CD4-positive, alpha-beta T cell treated with Interleukin-4 for 1 hour (primary cell): Measurements from ENCODE around the gene SLCO6A1.
"Not testable (repeated sequence)": the region's sequence is repeated elsewhere in the genome, so short reads cannot be mapped to it uniquely, and the experiment has no call there.

Experiments used
- DNase-seq, 2 donors: peaks; one replicate each; pipeline ENCODE4 v3.0.0-alpha.2; 2020 to 2022

Gene SLCO6A1

GRCh38 chr5:102498271-102499034 lies at the start of gene SLCO6A1:
SLCO6A1 (minus strand) TSS chr5:102499001; CDS start chr5:102498844, 157 bp downstream.
- DNase-seq, result no peak

- no peak for DNase-seq
Measured at GRCh38 chr5:102547141-102548035, 48.6 kb upstream of the SLCO6A1 start.

GRCh38 chr5:102545175-102545574 lies 46.4 kb upstream of the SLCO6A1 start:
- no peak for DNase-seq

- no peak for DNase-seq
Measured at GRCh38 chr5:102542057-102542456, 43.3 kb upstream of the SLCO6A1 start.

GRCh38 chr5:102539996-102540728 lies 41.4 kb upstream of the SLCO6A1 start:
- no peak for DNase-seq

GRCh38 chr5:102539562-102539961 lies 40.8 kb upstream of the SLCO6A1 start:
- no peak for DNase-seq

- no peak for DNase-seq
Measured at GRCh38 chr5:102537011-102537410, 38.2 kb upstream of the SLCO6A1 start.

GRCh38 chr5:102536323-102536928 lies 37.6 kb upstream of the SLCO6A1 start:
- peak in 1 of 2 donors; percentile 9 for DNase-seq

- DNase-seq, result no peak
Measured at GRCh38 chr5:102532123-102532522, 33.3 kb upstream of the SLCO6A1 start.

GRCh38 chr5:102531506-102531905 lies 32.7 kb upstream of the SLCO6A1 start:
- peak in 1 of 2 donors; percentile 8 for DNase-seq

GRCh38 chr5:102529447-102529846 lies 30.6 kb upstream of the SLCO6A1 start:
- no peak for DNase-seq

- DNase-seq, result no peak
Measured at GRCh38 chr5:102529031-102529430, 30.2 kb upstream of the SLCO6A1 start.

GRCh38 chr5:102528600-102528999 lies 29.8 kb upstream of the SLCO6A1 start:
- no peak for DNase-seq

GRCh38 chr5:102527547-102527946 lies 28.7 kb upstream of the SLCO6A1 start:
- no peak for DNase-seq

GRCh38 chr5:102523541-102524175 lies 24.9 kb upstream of the SLCO6A1 start:
- DNase-seq, result no peak

GRCh38 chr5:102511666-102512065 lies 12.9 kb upstream of the SLCO6A1 start:
- no peak for DNase-seq

- DNase-seq, result not testable (repeated sequence)
Measured at GRCh38 chr5:102491261-102491914, 7.4 kb downstream of the SLCO6A1 start.

- no peak for DNase-seq
Measured at GRCh38 chr5:102483736-102484135, 15.1 kb downstream of the SLCO6A1 start.

GRCh38 chr5:102481054-102481715 lies 17.6 kb downstream of the SLCO6A1 start:
- no peak for DNase-seq

- no peak for DNase-seq
Measured at GRCh38 chr5:102453716-102454115, 45.1 kb downstream of the SLCO6A1 start.

- DNase-seq, result no peak
Measured at GRCh38 chr5:102451082-102451481, 47.7 kb downstream of the SLCO6A1 start.
